Natural killer cell (primary cell): Measurements from ENCODE around the gene PLA2G10. TPM values are rescaled to one million over a fixed set of nuclear protein-coding genes. Genes with fewer than 3 reads are reported as not detected.

Experiments used
- ATAC-seq, 3 donors: fragments of 150-1000 bp in 2 of 3; fragments of 200-7000 bp in 1 of 3; cut with Tn5 transposase; 1 replicate in 1 of 3; 2 replicates in 2 of 3; pipeline ENCODE4 v1.10.0; 2021; ENCODE audit warnings: mild to moderate bottlenecking in 2 of 3, moderate library complexity in 2 of 3
- DNase-seq, 2 donors: peaks; one replicate each; pipeline versions ENCODE4 v3.0.0 to v3.0.0-alpha.2; 2013 to 2021; ENCODE audit warnings: mixed read lengths in 1 of 2
- H3K27ac ChIP-seq: one replicate; pipeline ENCODE4 v1.5.1; 2013; ENCODE audit warnings: mild to moderate bottlenecking, low read length
- H3K27me3 ChIP-seq: one replicate; pipeline ENCODE4 v1.6.1; 2013; ENCODE audit warnings: low read length; ENCODE audit not compliant: control insufficient read depth, insufficient read depth
- H3K36me3 ChIP-seq: one replicate; pipeline ENCODE4 v1.6.1; 2013; ENCODE audit warnings: low read length; ENCODE audit not compliant: control insufficient read depth, insufficient read depth
- H3K4me1 ChIP-seq: one replicate; pipeline ENCODE4 v1.6.1; 2013; ENCODE audit warnings: low read length; ENCODE audit not compliant: control insufficient read depth, insufficient read depth
- H3K4me3 ChIP-seq: one replicate; pipeline ENCODE4 v1.5.1; 2013; ENCODE audit warnings: low read length
- H3K9me3 ChIP-seq: one replicate; pipeline ENCODE4 v1.6.1; 2013; ENCODE audit warnings: low read length; ENCODE audit not compliant: control insufficient read depth, insufficient read depth
- H3K27ac Mint-ChIP-seq, 2 donors: one replicate each; pipeline ENCODE4 v1.8.0; 2022; ENCODE audit warnings: mild to moderate bottlenecking in 2 of 2, mixed read lengths in 2 of 2, moderate library complexity in 1 of 2
- H3K27me3 Mint-ChIP-seq, 2 donors: one replicate each; pipeline ENCODE4 v1.8.0; 2022; ENCODE audit warnings: low read depth in 2 of 2, mixed read lengths in 2 of 2
- H3K36me3 Mint-ChIP-seq: one replicate; pipeline ENCODE4 v1.8.0; 2022; ENCODE audit warnings: mixed read lengths
- H3K4me1 Mint-ChIP-seq, 2 donors: one replicate each; pipeline ENCODE4 v1.8.0; 2022; ENCODE audit warnings: mixed read lengths in 2 of 2
- H3K4me3 Mint-ChIP-seq: one replicate; pipeline ENCODE4 v1.8.0; 2022; ENCODE audit warnings: mild to moderate bottlenecking, moderate library complexity, mixed read lengths
- H3K9me3 Mint-ChIP-seq, 2 donors: one replicate each; pipeline ENCODE4 v1.8.0; 2022; ENCODE audit warnings: mixed read lengths in 2 of 2
- CTCF ChIP-seq: fragments of 200-600 bp; IDR thresholded peaks from one replicate; pipeline ENCODE4 v1.8.0; 2022; ENCODE audit warnings: antibody characterized with exemption
- WGBS: methylation state at CpG from one replicate; pipeline ENCODE4 v1.1.7; 2013; ENCODE audit warnings: missing lambda C conversion rate; ENCODE audit not compliant: insufficient coverage; 5-methylcytosine and 5-hydroxymethylcytosine counted together
- intact Hi-C: fragments of 100-400 bp; cut with micrococcal nuclease; formaldehyde crosslinking; loops from one replicate; pipeline ENCODE4 v1.14.2; 2022
- total RNA-seq, 4 donors: library from RNA; stranded (reverse); fragments of 120-200 nt in 1 of 4; gene quantifications; one replicate each; pipeline versions ENCODE4 v1.2.3 to v1.2.4, GENCODE V29; 2013 to 2022

The PLA2G10 gene
- total RNA-seq, 3 donors from 2014 or later (not counting 1 experiment from before 2014, with no cell fraction given) = not detected

DNA sequence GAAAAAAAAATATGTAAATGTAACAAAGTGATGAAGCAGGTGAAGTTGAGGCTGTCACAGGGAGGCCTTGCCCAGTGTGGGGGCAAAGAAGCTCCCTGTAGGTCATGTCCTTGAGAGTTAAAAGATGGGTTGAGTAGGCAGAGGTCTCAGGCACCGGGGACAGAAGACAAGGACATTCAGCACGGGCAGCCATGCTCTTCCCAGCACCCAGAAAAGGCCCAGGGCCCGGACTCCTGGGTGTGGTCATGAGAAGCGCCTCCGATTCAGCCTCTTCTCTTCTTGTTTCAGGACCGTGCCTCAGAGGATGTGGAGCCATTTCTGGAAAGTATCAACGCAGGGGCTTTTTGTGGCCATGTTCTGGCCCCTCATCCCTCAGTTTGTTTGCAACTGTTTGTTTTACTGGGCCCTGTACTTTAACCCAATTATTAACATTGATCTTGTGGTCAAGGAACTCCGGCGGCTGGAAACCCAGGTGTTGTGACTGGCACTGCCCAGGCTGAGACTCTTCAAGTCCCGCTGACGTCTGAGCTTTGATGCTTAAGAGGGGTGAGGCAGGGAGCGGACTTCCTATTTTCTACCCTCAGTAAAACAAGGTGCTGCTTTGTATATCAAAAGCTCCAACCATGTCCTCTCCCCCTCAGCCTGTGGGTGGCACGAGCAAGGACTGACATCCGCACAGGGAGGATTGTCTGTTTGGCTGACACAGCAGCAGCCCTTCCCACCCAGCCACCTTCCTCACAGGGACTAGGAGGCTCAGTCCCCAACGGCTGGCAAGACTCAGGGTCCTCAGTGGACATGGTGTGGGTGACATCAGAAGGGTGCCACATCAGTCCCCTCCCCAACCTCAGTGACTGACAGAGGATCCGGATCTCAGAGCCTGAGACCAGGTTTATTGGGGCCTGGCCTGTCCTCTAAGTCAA, 26.5 kb downstream of the PLA2G10 start:
- H3K4me3 ChIP-seq = no peak overlapping the region
- H3K9me3 ChIP-seq = no peaks in the 10 kb centered on the region
- WGBS = 95% methylated on average over 16 of the region's 16 CpGs
- Mint-ChIP-seq H3K4me3 (no peak overlapping the region), H3K9me3 (no peaks in the 10 kb centered on the region), H3K27me3 (no peaks in the 10 kb centered on the region), H3K27ac (no peak overlapping the region), H3K36me3 (peaks cover 18% of the 10 kb centered on the region), H3K4me1 (peaks cover 4% of the 10 kb centered on the region in 2 donors)
- intact Hi-C loops = no loop called here
- DNase-seq = no peak
- no peak for ATAC-seq
- TF ChIP-seq CTCF = no peak
- peaks cover 54% of the 10 kb centered on the region for H3K36me3 ChIP-seq
- no peaks in the 10 kb centered on the region for H3K27me3 ChIP-seq
- no peak overlapping the region for H3K27ac ChIP-seq
- H3K4me1 ChIP-seq = peaks cover 1% of the 10 kb centered on the region

GRCh38 chr16:14658063-14658462, 36.0 kb downstream of the PLA2G10 start:
- Histone ChIP-seq H3K4me1 (no peaks in the 10 kb centered on the region), H3K36me3 (peaks cover 50% of the 10 kb centered on the region), H3K9me3 (no peaks in the 10 kb centered on the region), H3K27me3 (no peaks in the 10 kb centered on the region), H3K4me3 (no peak overlapping the region), H3K27ac (no peak overlapping the region)
- H3K9me3 Mint-ChIP-seq = no peaks in the 10 kb centered on the region
- intact Hi-C loops = no loop called here
- H3K27ac Mint-ChIP-seq = peak overlapping the region; percentile 31 to 65
- H3K4me3 Mint-ChIP-seq = no peak overlapping the region
- DNase-seq (no peak), ATAC-seq (no peak)
- peaks cover 12% of the 10 kb centered on the region for H3K36me3 Mint-ChIP-seq
- H3K4me1 Mint-ChIP-seq = no peaks in the 10 kb centered on the region
- no peaks in the 10 kb centered on the region for H3K27me3 Mint-ChIP-seq
- no peak for TF ChIP-seq CTCF
- WGBS = 88% methylated on average over 1 of the region's 2 CpGs

DNA sequence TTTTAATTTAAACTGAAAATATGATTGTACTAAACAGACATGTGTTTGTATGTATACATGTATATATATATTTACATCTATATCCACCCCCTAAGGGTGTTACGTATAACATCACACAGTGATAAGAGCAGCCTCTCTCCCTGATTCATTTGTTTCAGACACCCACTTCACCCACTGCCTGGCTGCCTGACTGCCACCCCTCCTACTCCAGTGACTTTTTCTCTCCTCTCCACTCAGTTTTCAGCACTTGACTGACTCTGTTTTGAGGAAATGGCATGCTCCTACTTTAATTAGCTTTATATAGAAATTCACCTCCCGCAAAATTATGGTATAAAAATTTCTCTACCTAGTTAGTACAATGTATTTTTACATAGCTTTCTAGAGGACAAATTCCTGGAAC, 41.4 kb downstream of the PLA2G10 start:
- intact Hi-C loops = no loop called here
- peaks cover 9% of the 10 kb centered on the region for H3K36me3 Mint-ChIP-seq
- Histone ChIP-seq H3K36me3 (peaks cover 62% of the 10 kb centered on the region), H3K27me3 (no peaks in the 10 kb centered on the region), H3K4me3 (no peak overlapping the region), H3K9me3 (no peaks in the 10 kb centered on the region), H3K27ac (no peak overlapping the region), H3K4me1 (no peaks in the 10 kb centered on the region)
- no peaks in the 10 kb centered on the region for H3K27me3 Mint-ChIP-seq
- H3K4me3 Mint-ChIP-seq = no peak overlapping the region
- peak overlapping the region; percentile 27 to 74 for H3K27ac Mint-ChIP-seq
- no peak for TF ChIP-seq CTCF
- DNase-seq = no peak
- H3K9me3 Mint-ChIP-seq = no peaks in the 10 kb centered on the region
- no peaks in the 10 kb centered on the region for H3K4me1 Mint-ChIP-seq
- 100% methylated on average over 1 of the region's 2 CpGs for WGBS
- ATAC-seq = no peak
